Mucosa of rectum (tissue), 2 donors: ENCODE measurements around the gene ARRDC2.
A peak's percentile ranks its signal among the peaks of the same experiment; 100 is the strongest.
"Not testable (repeated sequence)": the region's sequence is repeated elsewhere in the genome, so short reads cannot be mapped to it uniquely, and the experiment has no call there.

ENCODE experiments used
- H3K27ac ChIP-seq, 2 donors: one replicate each; pipeline ENCODE4 v1.7.0; 2013; ENCODE audit warnings: inconsistent platforms in 2 of 2, low read depth in 2 of 2, low read length in 2 of 2
- H3K27me3 ChIP-seq, 2 donors: one replicate each; pipeline ENCODE4 v1.7.0; 2013; ENCODE audit warnings: low read length in 2 of 2; ENCODE audit not compliant: control insufficient read depth in 2 of 2, insufficient read depth in 2 of 2
- H3K36me3 ChIP-seq, 2 donors: one replicate each; pipeline ENCODE4 v1.7.0; 2013; ENCODE audit warnings: low read length in 2 of 2; ENCODE audit not compliant: control insufficient read depth in 2 of 2, insufficient read depth in 2 of 2
- H3K4me1 ChIP-seq, 2 donors: one replicate each; pipeline ENCODE4 v1.7.0; 2013; ENCODE audit warnings: low read length in 2 of 2, mild to moderate bottlenecking in 1 of 2; ENCODE audit not compliant: control insufficient read depth in 2 of 2, insufficient read depth in 2 of 2
- H3K4me3 ChIP-seq, 2 donors: one replicate each; pipeline ENCODE4 v1.7.0; 2013; ENCODE audit warnings: low read length in 2 of 2
- H3K9ac ChIP-seq, 2 donors: one replicate each; pipeline ENCODE4 v1.7.0; 2013; ENCODE audit warnings: low read length in 2 of 2, low read depth in 1 of 2, mild to moderate bottlenecking in 1 of 2
- H3K9me3 ChIP-seq, 2 donors: one replicate each; pipeline ENCODE4 v1.7.0; 2013; ENCODE audit warnings: low read length in 2 of 2; ENCODE audit not compliant: control insufficient read depth in 2 of 2
- donor health status: healthy.
- donor health status: Normal muscosa, but diverticular disease.

Gene ARRDC2

GRCh38 chr19:18001777-18002345 is 6.1 kb upstream of the ARRDC2 start:
- H3K27me3 ChIP-seq = no peaks in the 10 kb centered on the region

DNA sequence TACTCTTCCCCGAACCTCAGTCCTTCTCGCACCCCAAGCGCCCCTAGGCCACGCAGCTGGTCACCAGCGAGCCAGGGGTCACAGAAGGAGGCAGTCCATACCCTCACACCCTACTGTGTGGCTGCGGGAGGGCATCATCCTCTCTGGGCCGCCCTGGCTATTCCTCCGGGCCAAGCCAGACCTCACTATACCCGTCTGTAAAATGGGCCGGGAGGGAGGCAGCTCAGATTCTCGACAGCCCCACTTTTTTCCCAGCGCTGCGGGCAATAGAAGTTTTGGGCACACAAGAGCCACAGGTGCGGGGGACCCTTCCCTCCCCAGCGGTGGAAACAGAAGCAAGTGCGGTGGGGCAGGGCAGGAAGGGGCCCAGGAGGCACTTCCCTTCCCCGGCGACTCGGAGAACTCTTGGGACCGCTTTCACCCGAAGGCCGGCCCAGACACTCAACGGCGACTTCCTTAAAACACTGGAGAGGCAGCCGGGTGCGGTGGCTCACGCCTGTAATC is 5.6 kb upstream of the ARRDC2 start:
- peaks cover 13 to 26% of the 10 kb centered on the region in 2 donors for H3K4me1 ChIP-seq
- H3K4me3 ChIP-seq = peak overlapping the region; percentile 77 to 78
- H3K9me3 ChIP-seq = no peaks in the 10 kb centered on the region
- H3K27ac ChIP-seq = peak overlapping the region; percentile 89 to 96
- H3K27me3 ChIP-seq = no peaks in the 10 kb centered on the region
- peak overlapping the region; percentile 84 to 96 for H3K9ac ChIP-seq
- H3K36me3 ChIP-seq = no peaks in the 10 kb centered on the region

More at GRCh38 chr19:18001777-18002345, 6.1 kb upstream of the ARRDC2 start:
- Histone ChIP-seq H3K27ac (peak overlapping the region; percentile 89 to 96), H3K9me3 (no peaks in the 10 kb centered on the region), H3K4me3 (peak overlapping the region; percentile 77 to 78), H3K9ac (peak overlapping the region; percentile 84 to 96), H3K4me1 (peaks cover 9 to 21% of the 10 kb centered on the region in 2 donors), H3K36me3 (no peaks in the 10 kb centered on the region)

DNA sequence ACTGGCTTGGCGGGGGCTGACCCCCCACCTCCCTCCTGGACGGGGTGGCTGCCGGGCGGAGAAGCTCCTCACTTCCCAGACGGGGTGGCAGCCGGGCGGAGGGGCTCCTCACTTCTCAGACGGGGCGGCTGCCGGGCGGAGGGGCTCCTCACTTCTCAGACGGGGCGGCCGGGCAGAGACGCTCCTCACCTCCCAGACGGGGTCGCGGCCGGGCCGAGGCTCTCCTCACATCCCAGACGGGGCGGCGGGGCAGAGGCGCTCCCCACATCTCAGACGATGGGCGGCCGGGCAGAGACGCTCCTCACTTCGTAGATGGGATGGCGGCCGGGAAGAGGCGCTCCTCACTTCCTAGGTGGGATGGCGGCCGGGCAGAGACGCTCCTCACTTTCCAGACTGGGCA is 2.2 kb upstream of the ARRDC2 start:
- H3K4me1 ChIP-seq = peaks cover 24 to 25% of the 10 kb centered on the region in 2 donors
- H3K27me3 ChIP-seq, H3K4me3 ChIP-seq, H3K9me3 ChIP-seq, H3K9ac ChIP-seq, H3K27ac ChIP-seq: not testable (repeated sequence)
- H3K36me3 ChIP-seq = peaks cover 20% of the 10 kb centered on the region in 2 donors

DNA sequence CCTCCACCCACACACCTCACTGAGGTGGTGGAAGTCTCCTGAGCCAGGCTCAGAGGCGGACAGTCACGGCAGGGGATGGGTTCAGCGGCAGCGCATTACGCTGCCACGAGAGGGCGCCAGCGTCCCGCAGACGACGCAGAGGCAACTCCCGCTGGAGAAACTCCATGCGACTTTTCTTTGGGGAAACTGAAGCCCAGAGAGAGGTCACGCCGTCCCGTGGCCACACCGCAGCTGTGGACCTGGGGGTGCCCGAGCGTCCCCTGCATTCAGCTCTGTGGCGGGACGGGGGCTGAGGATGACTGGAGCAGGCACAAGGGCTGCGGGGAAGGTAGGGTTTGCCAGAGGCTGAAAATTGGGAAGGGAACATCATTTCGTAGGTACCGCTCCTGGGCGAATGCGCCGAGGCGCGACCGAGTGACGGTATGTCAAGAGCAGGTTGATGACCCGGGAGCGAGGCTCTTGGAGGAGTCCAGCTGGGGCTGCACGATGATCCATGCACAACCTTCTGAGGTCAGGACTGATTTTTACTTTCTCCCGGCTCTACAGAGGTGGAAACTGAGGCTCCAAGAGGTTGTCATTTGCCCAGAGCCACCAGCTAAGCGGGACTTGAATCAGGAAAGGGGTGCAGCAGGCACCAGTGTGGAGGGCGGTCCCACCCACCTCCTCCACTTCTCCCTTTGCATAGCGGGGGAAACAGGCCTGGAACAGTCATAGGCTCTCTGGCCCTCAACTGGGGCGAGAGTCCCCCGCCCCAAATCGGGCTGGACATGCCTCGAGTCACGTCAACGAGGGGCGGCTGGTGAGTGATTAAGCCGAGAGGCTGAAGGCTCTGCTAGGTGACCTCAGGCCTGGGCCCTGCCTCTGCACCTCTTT is 690 bp upstream of the ARRDC2 start:
- no peaks in the 10 kb centered on the region for H3K9me3 ChIP-seq
- peak overlapping the region; percentile 61 to 64 for H3K9ac ChIP-seq
- H3K4me3 ChIP-seq = peak overlapping the region; percentile 66 to 70
- peaks cover 20 to 23% of the 10 kb centered on the region in 2 donors for H3K36me3 ChIP-seq
- peaks cover 18 to 19% of the 10 kb centered on the region in 2 donors for H3K4me1 ChIP-seq
- no peaks in the 10 kb centered on the region for H3K27me3 ChIP-seq
- H3K27ac ChIP-seq = peak overlapping the region; percentile 74 to 79

GRCh38 chr19:18008814-18009213 is 844 bp downstream of the ARRDC2 start:
- Histone ChIP-seq H3K27ac (peak overlapping the region; percentile 64 to 79), H3K4me1 (peaks cover 15 to 18% of the 10 kb centered on the region in 2 donors), H3K9ac (peak overlapping the region in 1 of 2 donors; percentile 65), H3K9me3 (no peaks in the 10 kb centered on the region), H3K27me3 (no peaks in the 10 kb centered on the region), H3K36me3 (peaks cover 35 to 37% of the 10 kb centered on the region in 2 donors), H3K4me3 (peak overlapping the region; percentile 64 to 65)

- Histone ChIP-seq H3K4me1 (peaks cover 15 to 18% of the 10 kb centered on the region in 2 donors), H3K36me3 (peaks cover 36 to 37% of the 10 kb centered on the region in 2 donors), H3K27me3 (no peaks in the 10 kb centered on the region), H3K4me3 (peak overlapping the region; percentile 64 to 65), H3K9ac (no peak overlapping the region), H3K27ac (peak overlapping the region in 1 of 2 donors; percentile 64), H3K9me3 (no peaks in the 10 kb centered on the region)
These were observed 1.6 kb downstream of the ARRDC2 start for GRCh38 chr19:18009412-18010066.

GRCh38 chr19:18010149-18010548 is 2.2 kb downstream of the ARRDC2 start:
- Histone ChIP-seq H3K36me3 (peaks cover 38 to 40% of the 10 kb centered on the region in 2 donors), H3K4me3 (peak overlapping the region in 1 of 2 donors; percentile 3), H3K9ac (peak overlapping the region in 1 of 2 donors; percentile 36), H3K27me3 (no peaks in the 10 kb centered on the region), H3K27ac (peak overlapping the region in 1 of 2 donors; percentile 64), H3K9me3 (no peaks in the 10 kb centered on the region), H3K4me1 (peaks cover 15 to 18% of the 10 kb centered on the region in 2 donors)

DNA sequence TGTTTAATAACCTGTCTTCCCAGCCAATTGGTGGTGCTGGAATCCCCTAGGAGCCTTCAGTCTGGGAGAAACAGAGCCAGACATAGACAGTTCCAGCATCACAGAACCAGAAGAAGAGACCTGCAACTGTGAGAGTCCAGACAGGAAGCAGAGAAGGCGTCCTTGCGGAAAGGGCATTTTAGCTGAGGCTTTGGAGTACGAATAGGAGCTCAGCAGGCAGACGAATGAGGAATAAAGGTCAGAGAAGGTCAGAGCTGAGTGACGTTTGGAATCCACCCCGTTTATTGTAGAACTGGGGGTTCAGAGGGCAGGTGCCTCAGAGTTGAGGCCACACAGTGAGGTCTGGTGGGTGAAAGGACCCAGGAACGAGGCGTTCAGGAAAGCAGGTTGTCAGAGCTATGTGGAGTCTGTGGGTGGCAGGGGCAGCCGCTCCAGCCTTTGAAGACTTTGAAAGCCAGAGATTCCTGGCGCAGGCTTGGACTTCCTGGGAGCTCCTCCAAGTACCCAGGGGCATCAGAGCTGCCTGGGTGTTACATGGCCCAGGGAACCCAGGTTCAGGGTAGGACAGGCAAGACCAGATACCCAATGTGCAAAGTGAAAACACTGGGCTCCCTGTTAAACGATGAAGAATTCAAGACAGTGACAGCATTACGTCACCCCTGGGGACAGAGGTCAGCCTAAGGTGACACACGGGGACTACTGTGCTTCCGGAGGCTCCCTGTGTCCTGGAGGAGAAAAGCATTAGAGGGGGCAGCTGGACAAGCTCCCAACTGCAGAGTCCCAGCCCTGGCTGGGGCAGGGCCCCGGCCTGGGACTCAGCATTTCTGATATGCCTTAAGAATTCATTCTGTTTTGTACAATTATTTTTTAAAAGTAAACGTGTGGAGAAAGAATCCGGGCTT is 5.5 kb downstream of the ARRDC2 start:
- H3K27me3 ChIP-seq = no peaks in the 10 kb centered on the region
- peaks cover 40 to 44% of the 10 kb centered on the region in 2 donors for H3K36me3 ChIP-seq
- H3K4me1 ChIP-seq = peaks cover 2 to 5% of the 10 kb centered on the region in 2 donors
- H3K27ac ChIP-seq = peak overlapping the region; percentile 16 to 50
- no peaks in the 10 kb centered on the region for H3K9me3 ChIP-seq
- H3K4me3 ChIP-seq = no peak overlapping the region
- no peak overlapping the region for H3K9ac ChIP-seq

DNA sequence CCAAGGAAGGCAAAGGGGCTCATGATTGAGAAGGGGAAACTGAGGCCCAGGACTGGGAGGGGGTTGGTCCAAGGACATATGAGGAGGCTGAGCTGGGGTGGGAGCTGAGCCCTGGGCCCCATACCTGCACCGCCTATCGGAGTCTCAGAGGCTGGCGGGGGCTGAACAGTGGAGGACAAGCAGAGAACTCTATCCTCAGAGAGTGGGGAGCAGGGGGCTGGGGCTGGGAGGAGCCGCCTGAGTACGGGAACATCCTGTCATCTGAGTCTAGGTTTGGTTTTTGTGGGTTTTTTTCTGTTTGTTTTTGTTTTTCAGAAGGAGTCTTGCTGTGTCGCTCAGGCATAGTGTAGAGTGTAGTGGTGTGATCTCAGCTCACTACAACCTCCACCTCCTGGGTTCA is 6.2 kb downstream of the ARRDC2 start:
- peaks cover 0 to under 1% of the 10 kb centered on the region in 2 donors for H3K4me1 ChIP-seq
- no peaks in the 10 kb centered on the region for H3K9me3 ChIP-seq
- no peak overlapping the region for H3K4me3 ChIP-seq
- no peaks in the 10 kb centered on the region for H3K27me3 ChIP-seq
- H3K27ac ChIP-seq = peak overlapping the region; percentile 16 to 50
- H3K9ac ChIP-seq = no peak overlapping the region
- peaks cover 33 to 40% of the 10 kb centered on the region in 2 donors for H3K36me3 ChIP-seq
